NCI-H1694 treated with DMSO at 0.1 percent for 48 hours (cell line): Measurements from ENCODE around the gene SRPK1.
"Not testable (repeated sequence)": the region's sequence is repeated elsewhere in the genome, so short reads cannot be mapped to it uniquely, and the experiment has no call there.

Source experiments
- DNase-seq: peaks from one replicate; lab custom pipeline; 2025; lab: John Stamatoyannopoulos, UW

The SRPK1 gene

GRCh38 chr6:35931120-35931561 is 10.2 kb upstream of the SRPK1 start:
- DNase-seq: no peak

GRCh38 chr6:35929601-35930000 is 8.7 kb upstream of the SRPK1 start:
- DNase-seq: no peak

- DNase-seq: no peak
These were observed 5.8 kb upstream of the SRPK1 start for GRCh38 chr6:35926509-35927215.

- no peak for DNase-seq
These were observed 5.1 kb upstream of the SRPK1 start for GRCh38 chr6:35925961-35926360.

- DNase-seq: no peak
These were observed 3.2 kb upstream of the SRPK1 start for GRCh38 chr6:35924146-35924545.

- no peak for DNase-seq
These were observed 1.2 kb upstream of the SRPK1 start for GRCh38 chr6:35922139-35922554.

- DNase-seq: no peak
These were observed 809 bp downstream of the SRPK1 start for GRCh38 chr6:35919827-35920751.

GRCh38 chr6:35919085-35919826 is 1.6 kb downstream of the SRPK1 start:
- DNase-seq: no peak

- not testable (repeated sequence) for DNase-seq
These were observed 4.0 kb downstream of the SRPK1 start for GRCh38 chr6:35916893-35917292.

- no peak for DNase-seq
These were observed 4.8 kb downstream of the SRPK1 start for GRCh38 chr6:35916056-35916455.

- no peak for DNase-seq
These were observed 6.4 kb downstream of the SRPK1 start for GRCh38 chr6:35914536-35914935.

GRCh38 chr6:35911871-35912653 is 8.8 kb downstream of the SRPK1 start:
- no peak for DNase-seq

- DNase-seq: not testable (repeated sequence)
These were observed 11.3 kb downstream of the SRPK1 start for GRCh38 chr6:35909571-35909970.

GRCh38 chr6:35908753-35909401 is 12.0 kb downstream of the SRPK1 start:
- DNase-seq: not testable (repeated sequence)

GRCh38 chr6:35907750-35908149 is 13.1 kb downstream of the SRPK1 start:
- no peak for DNase-seq

GRCh38 chr6:35906499-35906846 is 14.4 kb downstream of the SRPK1 start:
- no peak for DNase-seq

GRCh38 chr6:35905841-35906498 is 14.9 kb downstream of the SRPK1 start:
- DNase-seq: no peak

- no peak for DNase-seq
These were observed 15.6 kb downstream of the SRPK1 start for GRCh38 chr6:35905141-35905785.

GRCh38 chr6:35903679-35904078 is 17.2 kb downstream of the SRPK1 start:
- DNase-seq: no peak

- DNase-seq: no peak
These were observed 20.4 kb downstream of the SRPK1 start for GRCh38 chr6:35900448-35900847.
